T-helper 17 cell (primary cell): Measurements from ENCODE around the gene FAM118B. TPM values are rescaled to one million over a fixed set of nuclear protein-coding genes. Genes with fewer than 3 reads are reported as not detected.

Experiments used
- ATAC-seq: fragments of 150-1000 bp; cut with Tn5 transposase; 2 replicates; pipeline ENCODE4 v1.10.0; 2021; ENCODE audit warnings: mild to moderate bottlenecking, moderate library complexity
- DNase-seq, 3 donors: peaks; one replicate each; pipeline versions ENCODE4 v3.0.0 to v3.0.0-alpha.2; 2020 to 2021
- H3K9me3 ChIP-seq: one replicate; pipeline ENCODE4 v1.7.0; 2013; ENCODE audit warnings: low read length, mild to moderate bottlenecking; ENCODE audit not compliant: control insufficient read depth, poor library complexity, severe bottlenecking
- H3K27ac Mint-ChIP-seq: one replicate; pipeline ENCODE4 v1.8.0; 2022; ENCODE audit warnings: mild to moderate bottlenecking, moderate library complexity, mixed read lengths
- H3K27me3 Mint-ChIP-seq: one replicate; pipeline ENCODE4 v1.8.0; 2022; ENCODE audit warnings: mixed read lengths
- H3K36me3 Mint-ChIP-seq: one replicate; pipeline ENCODE4 v1.8.0; 2022; ENCODE audit warnings: low read depth, mixed read lengths
- H3K4me1 Mint-ChIP-seq: one replicate; pipeline ENCODE4 v1.8.0; 2022; ENCODE audit warnings: mild to moderate bottlenecking, mixed read lengths
- H3K4me3 Mint-ChIP-seq: one replicate; pipeline ENCODE4 v1.8.0; 2022; ENCODE audit warnings: mild to moderate bottlenecking, moderate library complexity, mixed read lengths
- total RNA-seq, 4 donors: library from RNA in 2 of 4; stranded (reverse) in 2 of 4; gene quantifications; one replicate each; pipeline ENCODE4 v1.2.3 and lab custom pipeline; 2022 to 2026

The FAM118B gene
- total RNA-seq, 2 donors from 2014 or later: 2.5 to 2.8 TPM

- no peak for ATAC-seq
- H3K4me3 Mint-ChIP-seq: no peak overlapping the region
- no peaks in the 10 kb centered on the region for H3K9me3 ChIP-seq
- H3K27ac Mint-ChIP-seq: no peak overlapping the region
- H3K4me1 Mint-ChIP-seq: no peaks in the 10 kb centered on the region
- DNase-seq: no peak
- peaks cover 24% of the 10 kb centered on the region for H3K27me3 Mint-ChIP-seq
- no peaks in the 10 kb centered on the region for H3K36me3 Mint-ChIP-seq
Measured at GRCh38 chr11:126175393-126175792, 36.2 kb upstream of the FAM118B start.

GRCh38 chr11:126176853-126177470 is 34.6 kb upstream of the FAM118B start:
- no peaks in the 10 kb centered on the region for H3K9me3 ChIP-seq
- no peak for DNase-seq
- Mint-ChIP-seq H3K36me3 (no peaks in the 10 kb centered on the region), H3K27me3 (peaks cover 12% of the 10 kb centered on the region), H3K4me3 (no peak overlapping the region), H3K27ac (no peak overlapping the region), H3K4me1 (no peaks in the 10 kb centered on the region)
- ATAC-seq: no peak

- H3K27ac Mint-ChIP-seq: peak overlapping the region; percentile 43
- ATAC-seq: no peak
Measured at GRCh38 chr11:126181939-126182730, 29.4 kb upstream of the FAM118B start.

GRCh38 chr11:126182787-126183445 is 28.7 kb upstream of the FAM118B start:
- H3K36me3 Mint-ChIP-seq: peaks cover 7% of the 10 kb centered on the region

More at GRCh38 chr11:126181939-126182730, 29.4 kb upstream of the FAM118B start:
- no peak for DNase-seq
- H3K9me3 ChIP-seq: no peaks in the 10 kb centered on the region
- Mint-ChIP-seq H3K36me3 (peaks cover 6% of the 10 kb centered on the region), H3K4me3 (no peak overlapping the region), H3K4me1 (peaks cover 2% of the 10 kb centered on the region), H3K27me3 (no peaks in the 10 kb centered on the region)

GRCh38 chr11:126185259-126186024 is 26.1 kb upstream of the FAM118B start:
- DNase-seq (no peak), ATAC-seq (no peak)
- no peak overlapping the region for H3K4me3 Mint-ChIP-seq
- H3K36me3 Mint-ChIP-seq: peaks cover 9% of the 10 kb centered on the region
- peaks cover 9% of the 10 kb centered on the region for H3K4me1 Mint-ChIP-seq
- no peaks in the 10 kb centered on the region for H3K9me3 ChIP-seq
- H3K27ac Mint-ChIP-seq: no peak overlapping the region
- H3K27me3 Mint-ChIP-seq: no peaks in the 10 kb centered on the region

More at GRCh38 chr11:126182787-126183445, 28.7 kb upstream of the FAM118B start:
- H3K27ac Mint-ChIP-seq: peak overlapping the region; percentile 43
- ATAC-seq (no peak), DNase-seq (no peak)
- peaks cover 3% of the 10 kb centered on the region for H3K4me1 Mint-ChIP-seq
- H3K27me3 Mint-ChIP-seq: no peaks in the 10 kb centered on the region
- H3K9me3 ChIP-seq: no peaks in the 10 kb centered on the region
- no peak overlapping the region for H3K4me3 Mint-ChIP-seq

- H3K4me3 Mint-ChIP-seq: no peak overlapping the region
- peaks cover 9% of the 10 kb centered on the region for H3K36me3 Mint-ChIP-seq
- no peak overlapping the region for H3K27ac Mint-ChIP-seq
- no peaks in the 10 kb centered on the region for H3K9me3 ChIP-seq
- H3K4me1 Mint-ChIP-seq: peaks cover 9% of the 10 kb centered on the region
- ATAC-seq (no peak), DNase-seq (no peak)
- H3K27me3 Mint-ChIP-seq: no peaks in the 10 kb centered on the region
Measured at GRCh38 chr11:126186025-126186698, 25.4 kb upstream of the FAM118B start.

GRCh38 chr11:126186708-126187529 is 24.7 kb upstream of the FAM118B start:
- H3K27ac Mint-ChIP-seq: no peak overlapping the region
- H3K4me1 Mint-ChIP-seq: peaks cover 9% of the 10 kb centered on the region
- H3K27me3 Mint-ChIP-seq: no peaks in the 10 kb centered on the region
- ATAC-seq (no peak), DNase-seq (no peak)
- H3K4me3 Mint-ChIP-seq: no peak overlapping the region
- peaks cover 9% of the 10 kb centered on the region for H3K36me3 Mint-ChIP-seq
- no peaks in the 10 kb centered on the region for H3K9me3 ChIP-seq

- H3K4me1 Mint-ChIP-seq: peaks cover 9% of the 10 kb centered on the region
- H3K9me3 ChIP-seq: no peaks in the 10 kb centered on the region
- H3K27me3 Mint-ChIP-seq: no peaks in the 10 kb centered on the region
- H3K4me3 Mint-ChIP-seq: no peak overlapping the region
- DNase-seq: no peak
- H3K36me3 Mint-ChIP-seq: peaks cover 9% of the 10 kb centered on the region
- ATAC-seq: no peak
- H3K27ac Mint-ChIP-seq: no peak overlapping the region
Measured at GRCh38 chr11:126188332-126189108, 23.1 kb upstream of the FAM118B start.

GRCh38 chr11:126189109-126189929 is 22.3 kb upstream of the FAM118B start:
- no peak overlapping the region for H3K27ac Mint-ChIP-seq
- ATAC-seq (no peak), DNase-seq (no peak)
- no peak overlapping the region for H3K4me3 Mint-ChIP-seq
- no peaks in the 10 kb centered on the region for H3K9me3 ChIP-seq
- no peaks in the 10 kb centered on the region for H3K27me3 Mint-ChIP-seq
- H3K36me3 Mint-ChIP-seq: peaks cover 9% of the 10 kb centered on the region
- peaks cover 9% of the 10 kb centered on the region for H3K4me1 Mint-ChIP-seq

- H3K27me3 Mint-ChIP-seq: no peaks in the 10 kb centered on the region
- no peak for ATAC-seq
- peaks cover 9% of the 10 kb centered on the region for H3K4me1 Mint-ChIP-seq
- no peak for DNase-seq
- no peaks in the 10 kb centered on the region for H3K9me3 ChIP-seq
- no peak overlapping the region for H3K4me3 Mint-ChIP-seq
- H3K36me3 Mint-ChIP-seq: peaks cover 9% of the 10 kb centered on the region
- H3K27ac Mint-ChIP-seq: no peak overlapping the region
Measured at GRCh38 chr11:126190792-126191191, 20.8 kb upstream of the FAM118B start.
